ENCODE data around the gene MCF2L2.

GRCh38 chr3:183272791-183273190 is 155.6 kb downstream of the MCF2L2 start:
- TF ChIP-seq CEBPB (IDR thresholded peaks at IDR 0.05) (no peak), CTCF (IDR thresholded peaks at IDR 0.05) (no peak), SREBF2 (IDR thresholded peaks at IDR 0.05) (no peak), CBX8 (IDR thresholded peaks at IDR 0.05) (no peak), EP300 (IDR thresholded peaks at IDR 0.05) (no peak), POLR2A (IDR thresholded peaks at IDR 0.05; ENCODE audit: low read length) (no peak)
- TF ChIP-seq, protein P1, sequence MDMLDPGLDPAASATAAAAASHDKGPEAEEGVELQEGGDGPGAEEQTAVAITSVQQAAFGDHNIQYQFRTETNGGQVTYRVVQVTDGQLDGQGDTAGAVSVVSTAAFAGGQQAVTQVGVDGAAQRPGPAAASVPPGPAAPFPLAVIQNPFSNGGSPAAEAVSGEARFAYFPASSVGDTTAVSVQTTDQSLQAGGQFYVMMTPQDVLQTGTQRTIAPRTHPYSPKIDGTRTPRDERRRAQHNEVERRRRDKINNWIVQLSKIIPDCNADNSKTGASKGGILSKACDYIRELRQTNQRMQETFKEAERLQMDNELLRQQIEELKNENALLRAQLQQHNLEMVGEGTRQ (IDR thresholded peaks at IDR 0.05), result no peak
